K562 (cell line): Measurements from ENCODE around the gene ADORA3. TPM values are rescaled to one million over a fixed set of nuclear protein-coding genes. Genes with fewer than 3 reads are reported as not detected.
A peak's percentile ranks its signal among the peaks of the same experiment; 100 is the strongest.

Experiments
- HLTF ChIP-seq: fragments of 450-650 bp; IDR thresholded peaks from 2 replicates; pipeline ENCODE4 v1.6.1; 2016
- MLLT1 ChIP-seq, 2 experiments: fragments of 450-650 bp; IDR thresholded peaks; 2 replicates each; pipeline ENCODE4 v1.6.1; 2016
- NFRKB ChIP-seq: fragments of 450-650 bp; IDR thresholded peaks from 2 replicates; pipeline ENCODE4 v1.6.1; 2016; ENCODE audit warnings: low read depth
- TEAD4 ChIP-seq, 2 experiments: sonication (generic) in 1 of 2; formaldehyde crosslinking in 1 of 2; IDR thresholded peaks; 2 replicates each; pipeline versions ENCODE4 v1.6.1 to v1.8.0; 2012 to 2022; ENCODE audit warnings: borderline replicate concordance in 1 of 2, inconsistent platforms in 1 of 2, low read length in 1 of 2, mild to moderate bottlenecking in 1 of 2, missing genetic modification reagents in 1 of 2
- ZNF436 ChIP-seq: fragments of 250-450, 450-650 bp; sonication (Bioruptor Pico); formaldehyde crosslinking; IDR thresholded peaks from 2 replicates; pipeline ENCODE4 v1.7.0; 2020; ENCODE audit warnings: mild to moderate bottlenecking
- polyA plus RNA-seq, 8 experiments: library from polyadenylated mRNA; depleted of rRNA in 4 of 8; stranded (reverse) in 5 of 8; unstranded in 3 of 8; fragments of >200 nt; fragmentation: Nextera tagmentation in 2 of 8; fragmentation: Illumina TruSeq in 1 of 8; extraction: Ambion mirVana in 2 of 8; extraction: Trizol in 1 of 8; gene quantifications; 2 replicates each; pipeline versions ENCODE4 v1.2.1 to v1.2.3, GENCODE V29; 2011 to 2014; ENCODE audit warnings: inconsistent platforms in 1 of 8, missing spikeins in 1 of 8
- small RNA-seq: library from RNA; depleted of rRNA; stranded (forward); fragments of <200 nt; gene quantifications from one replicate; pipeline ENCODE3, GENCODE V24; 2014
- total RNA-seq, 7 experiments: library from RNA; depleted of rRNA in 6 of 7; stranded (reverse); fragments of >200 nt in 6 of 7; fragmentation: Illumina TruSeq in 2 of 7; extraction: Trizol in 2 of 7; gene quantifications; 2 replicates each; pipeline versions ENCODE4 v1.2.1 to v1.2.3, GENCODE V29; 2011 to 2021; ENCODE audit warnings: low replicate concordance in 1 of 7

The ADORA3 gene
- total and polyA plus RNA-seq, 9 of the 15 experiments (the other 6 are each of a cell fraction or from before 2014, with no cell fraction given), result 0.09 to 0.35 (median 0.16) TPM; not detected in 3

GRCh38 chr1:111449703-111450017 is 53.8 kb downstream of the ADORA3 start (continued):
- TF ChIP-seq TEAD4 (IDR thresholded peaks at IDR 0.05; ENCODE audit: low read length) (no peak), TEAD4 (CRISPR knock-in tag; IDR thresholded peaks at IDR 0.05; ENCODE audit: borderline replicate concordance) (no peak), HLTF (0 out of 2 replicates have a peak, but pooled peaks have one; percentile 48), NFRKB (peak; percentile 70; the same call in 1 of the 2 replicates), ZNF436 (no peak), MLLT1 (IDR thresholded peaks at IDR 0.05) (peak in 1 of 2 experiments; percentile 2; a peak in 1 of 4 replicates)

Small RNA genes within 50 kb of the gene (small RNA-seq; reads per million reads assigned to genes)
- not detected for gene RNU6-792P

Other genes starting within 250 kb of the ADORA3 start
Only the 7 nearest of the 8 such genes appear.
- not detected in 2 replicates for gene CHIA, start 212.8 kb downstream of the ADORA3 start, total RNA-seq (2014; rRNA removed)
- not detected in 2 replicates for gene CHIA, start 212.8 kb downstream of the ADORA3 start, total RNA-seq (2014; rRNA removed; fragmentation: Illumina TruSeq; extraction: Trizol)
- gene CHIA, start 212.8 kb downstream of the ADORA3 start, total RNA-seq (2015; rRNA removed; fragmentation: Illumina TruSeq; extraction: Trizol), result not detected in 2 replicates
- gene CHIA, start 212.8 kb downstream of the ADORA3 start, total RNA-seq (2021), result not detected in 2 replicates
- not detected in 2 replicates for gene CHIA, start 212.8 kb downstream of the ADORA3 start, polyA plus RNA-seq (2011; rRNA removed)
- not detected in 2 replicates for gene CHIA, start 212.8 kb downstream of the ADORA3 start, polyA plus RNA-seq (2014; fragmentation: Illumina TruSeq; extraction: Trizol)
- not detected for gene CHIA, start 212.8 kb downstream of the ADORA3 start, polyA plus RNA-seq (2014; fragmentation: Nextera tagmentation; extraction: Ambion mirVana)
- gene CHIA, start 212.8 kb downstream of the ADORA3 start, polyA plus RNA-seq (2014; rRNA removed), result not detected in 2 replicates
- 0.12 and 0.27 TPM in 2 replicates for gene OVGP1, start 75.9 kb downstream of the ADORA3 start, total RNA-seq (2014; rRNA removed)
- gene OVGP1, start 75.9 kb downstream of the ADORA3 start, total RNA-seq (2014; rRNA removed; fragmentation: Illumina TruSeq; extraction: Trizol), result 0.15 and 0.54 TPM in 2 replicates
- gene OVGP1, start 75.9 kb downstream of the ADORA3 start, total RNA-seq (2015; rRNA removed; fragmentation: Illumina TruSeq; extraction: Trizol), result 0.08 and 0.11 TPM in 2 replicates
- gene OVGP1, start 75.9 kb downstream of the ADORA3 start, total RNA-seq (2021), result 0.22 and 0.25 TPM in 2 replicates
- gene OVGP1, start 75.9 kb downstream of the ADORA3 start, polyA plus RNA-seq (2011; rRNA removed), result 0.22 and 1.7 TPM in 2 replicates
- gene OVGP1, start 75.9 kb downstream of the ADORA3 start, polyA plus RNA-seq (2014; fragmentation: Illumina TruSeq; extraction: Trizol), result 0.34 and 0.39 TPM in 2 replicates
- under 1 TPM; 0.10 to 0.17 TPM for gene OVGP1, start 75.9 kb downstream of the ADORA3 start, polyA plus RNA-seq (2014; fragmentation: Nextera tagmentation; extraction: Ambion mirVana)
- 0.30 and 0.34 TPM in 2 replicates for gene OVGP1, start 75.9 kb downstream of the ADORA3 start, polyA plus RNA-seq (2014; rRNA removed)
- gene WDR77, start 54.4 kb downstream of the ADORA3 start, total RNA-seq (2014; rRNA removed), result 68.1 and 89.8 TPM in 2 replicates
- 72.4 and 78.5 TPM in 2 replicates for gene WDR77, start 54.4 kb downstream of the ADORA3 start, total RNA-seq (2014; rRNA removed; fragmentation: Illumina TruSeq; extraction: Trizol)
- 74.2 and 75.3 TPM in 2 replicates for gene WDR77, start 54.4 kb downstream of the ADORA3 start, total RNA-seq (2015; rRNA removed; fragmentation: Illumina TruSeq; extraction: Trizol)
- gene WDR77, start 54.4 kb downstream of the ADORA3 start, total RNA-seq (2021), result 92.3 and 94.4 TPM in 2 replicates
- 160 and 174 TPM in 2 replicates for gene WDR77, start 54.4 kb downstream of the ADORA3 start, polyA plus RNA-seq (2011; rRNA removed)
- gene WDR77, start 54.4 kb downstream of the ADORA3 start, polyA plus RNA-seq (2014; fragmentation: Illumina TruSeq; extraction: Trizol), result 101 and 116 TPM in 2 replicates
- gene WDR77, start 54.4 kb downstream of the ADORA3 start, polyA plus RNA-seq (2014; fragmentation: Nextera tagmentation; extraction: Ambion mirVana), result 10 to 100 TPM; 20.6 to 31.0 TPM
- 68.3 and 76.3 TPM in 2 replicates for gene WDR77, start 54.4 kb downstream of the ADORA3 start, polyA plus RNA-seq (2014; rRNA removed)
- 727 and 890 TPM in 2 replicates for gene ATP5PB, start 54.2 kb downstream of the ADORA3 start, total RNA-seq (2014; rRNA removed)
- gene ATP5PB, start 54.2 kb downstream of the ADORA3 start, total RNA-seq (2014; rRNA removed; fragmentation: Illumina TruSeq; extraction: Trizol), result 1,061 and 1,110 TPM in 2 replicates
- gene ATP5PB, start 54.2 kb downstream of the ADORA3 start, total RNA-seq (2015; rRNA removed; fragmentation: Illumina TruSeq; extraction: Trizol), result 1,044 and 1,100 TPM in 2 replicates
- 651 and 736 TPM in 2 replicates for gene ATP5PB, start 54.2 kb downstream of the ADORA3 start, total RNA-seq (2021)
- gene ATP5PB, start 54.2 kb downstream of the ADORA3 start, polyA plus RNA-seq (2011; rRNA removed), result 1,020 and 1,271 TPM in 2 replicates
- 896 and 1,028 TPM in 2 replicates for gene ATP5PB, start 54.2 kb downstream of the ADORA3 start, polyA plus RNA-seq (2014; fragmentation: Illumina TruSeq; extraction: Trizol)
- 1,000 to 10,000 TPM; 2,499 to 2,735 TPM for gene ATP5PB, start 54.2 kb downstream of the ADORA3 start, polyA plus RNA-seq (2014; fragmentation: Nextera tagmentation; extraction: Ambion mirVana)
- 1,033 and 1,042 TPM in 2 replicates for gene ATP5PB, start 54.2 kb downstream of the ADORA3 start, polyA plus RNA-seq (2014; rRNA removed)
- gene C1orf162, start 29.6 kb downstream of the ADORA3 start, total RNA-seq (2014; rRNA removed), result 0.45 and 0.65 TPM in 2 replicates
- gene C1orf162, start 29.6 kb downstream of the ADORA3 start, total RNA-seq (2014; rRNA removed; fragmentation: Illumina TruSeq; extraction: Trizol), result 0.99 and 1.1 TPM in 2 replicates
- 0.90 and 1.3 TPM in 2 replicates for gene C1orf162, start 29.6 kb downstream of the ADORA3 start, total RNA-seq (2015; rRNA removed; fragmentation: Illumina TruSeq; extraction: Trizol)
- 0.72 and 1.2 TPM in 2 replicates for gene C1orf162, start 29.6 kb downstream of the ADORA3 start, total RNA-seq (2021)
- gene C1orf162, start 29.6 kb downstream of the ADORA3 start, polyA plus RNA-seq (2011; rRNA removed), result 2.7 and 4.2 TPM in 2 replicates
- gene C1orf162, start 29.6 kb downstream of the ADORA3 start, polyA plus RNA-seq (2014; fragmentation: Illumina TruSeq; extraction: Trizol), result 1.7 and 1.9 TPM in 2 replicates
- gene C1orf162, start 29.6 kb downstream of the ADORA3 start, polyA plus RNA-seq (2014; fragmentation: Nextera tagmentation; extraction: Ambion mirVana), result under 1 TPM; 0.48 to 0.76 TPM
- 1.3 and 1.8 TPM in 2 replicates for gene C1orf162, start 29.6 kb downstream of the ADORA3 start, polyA plus RNA-seq (2014; rRNA removed)
- gene TMIGD3, start within 50 bp of the ADORA3 start, total RNA-seq (2014; rRNA removed), result not detected in 2 replicates
- not detected in 2 replicates for gene TMIGD3, start within 50 bp of the ADORA3 start, total RNA-seq (2014; rRNA removed; fragmentation: Illumina TruSeq; extraction: Trizol)
- gene TMIGD3, start within 50 bp of the ADORA3 start, total RNA-seq (2015; rRNA removed; fragmentation: Illumina TruSeq; extraction: Trizol), result 0.11 TPM in 1 of 2 replicates, not detected in the other
- gene TMIGD3, start within 50 bp of the ADORA3 start, total RNA-seq (2021), result 0.13 TPM in 1 of 2 replicates, not detected in the other
- gene TMIGD3, start within 50 bp of the ADORA3 start, polyA plus RNA-seq (2011; rRNA removed), result not detected in 2 replicates
- gene TMIGD3, start within 50 bp of the ADORA3 start, polyA plus RNA-seq (2014; fragmentation: Illumina TruSeq; extraction: Trizol), result not detected in 2 replicates
- under 1 TPM in 1 of 2 experiments, not detected in 1; 0.11 TPM for gene TMIGD3, start within 50 bp of the ADORA3 start, polyA plus RNA-seq (2014; fragmentation: Nextera tagmentation; extraction: Ambion mirVana)
- gene TMIGD3, start within 50 bp of the ADORA3 start, polyA plus RNA-seq (2014; rRNA removed), result not detected in 2 replicates
- 13.4 and 19.0 TPM in 2 replicates for gene RAP1A, start 116.2 kb upstream of the ADORA3 start, total RNA-seq (2014; rRNA removed)
- 32.5 and 40.1 TPM in 2 replicates for gene RAP1A, start 116.2 kb upstream of the ADORA3 start, total RNA-seq (2014; rRNA removed; fragmentation: Illumina TruSeq; extraction: Trizol)
- gene RAP1A, start 116.2 kb upstream of the ADORA3 start, total RNA-seq (2015; rRNA removed; fragmentation: Illumina TruSeq; extraction: Trizol), result 19.4 and 24.5 TPM in 2 replicates
- 57.6 and 60.7 TPM in 2 replicates for gene RAP1A, start 116.2 kb upstream of the ADORA3 start, total RNA-seq (2021)
- gene RAP1A, start 116.2 kb upstream of the ADORA3 start, polyA plus RNA-seq (2011; rRNA removed), result 49.0 and 77.3 TPM in 2 replicates
- gene RAP1A, start 116.2 kb upstream of the ADORA3 start, polyA plus RNA-seq (2014; fragmentation: Illumina TruSeq; extraction: Trizol), result 68.8 and 86.2 TPM in 2 replicates
- gene RAP1A, start 116.2 kb upstream of the ADORA3 start, polyA plus RNA-seq (2014; fragmentation: Nextera tagmentation; extraction: Ambion mirVana), result 10 to 100 TPM; 21.3 to 28.9 TPM
- gene RAP1A, start 116.2 kb upstream of the ADORA3 start, polyA plus RNA-seq (2014; rRNA removed), result 45.9 and 48.2 TPM in 2 replicates